CD14-positive monocyte (primary cell): Measurements from ENCODE around the gene OR4D5. TPM values are rescaled to one million over a fixed set of nuclear protein-coding genes. Genes with fewer than 3 reads are reported as not detected.

Experiments
- DNase-seq, 3 donors: peaks; one replicate each; pipeline ENCODE4 v3.0.0-alpha.2; 2011 to 2022
- H2AFZ ChIP-seq: 2 replicates; pipeline ENCODE4 v1.6.0; 2012; ENCODE audit warnings: mild to moderate bottlenecking, low read depth, low read length, inconsistent platforms; ENCODE audit not compliant: insufficient read depth, poor library complexity, severe bottlenecking
- H3K27ac ChIP-seq, 2 donors: 1 replicate in 1 of 2; 2 replicates in 1 of 2; pipeline ENCODE4 v1.5.1; 2012 to 2013; ENCODE audit warnings: low read length in 2 of 2, control low read depth in 1 of 2, inconsistent platforms in 1 of 2, low read depth in 1 of 2, mild to moderate bottlenecking in 1 of 2
- H3K27me3 ChIP-seq, 2 donors: one replicate each; pipeline versions ENCODE4 v1.6.0 to v1.6.1; 2011 to 2013; ENCODE audit warnings: low read length in 2 of 2; ENCODE audit not compliant: control insufficient read depth in 2 of 2, insufficient read depth in 2 of 2
- H3K36me3 ChIP-seq, 2 donors: replicated peaks in 1 of 2; 1 replicate in 1 of 2; 2 replicates in 1 of 2; pipeline versions ENCODE4 v1.5.1 to v1.6.1; 2012 to 2013; ENCODE audit warnings: low read length in 2 of 2, control low read depth in 1 of 2, inconsistent platforms in 1 of 2, mild to moderate bottlenecking in 1 of 2; ENCODE audit not compliant: insufficient read depth in 2 of 2, control insufficient read depth in 1 of 2
- H3K4me1 ChIP-seq, 2 donors: 1 replicate in 1 of 2; 2 replicates in 1 of 2; pipeline versions ENCODE4 v1.5.1 to v1.6.1; 2012 to 2013; ENCODE audit warnings: low read length in 2 of 2, control low read depth in 1 of 2, inconsistent platforms in 1 of 2, mild to moderate bottlenecking in 1 of 2, moderate library complexity in 1 of 2; ENCODE audit not compliant: insufficient read depth in 2 of 2, control insufficient read depth in 1 of 2
- H3K4me2 ChIP-seq: replicated peaks from 2 replicates; pipeline ENCODE3; 2012; ENCODE audit warnings: low read length, moderate library complexity, mild to moderate bottlenecking; ENCODE audit not compliant: poor library complexity, severe bottlenecking; ENCODE audit errors: extremely low read depth
- H3K4me3 ChIP-seq, 3 experiments: fragments of 200-600 bp in 1 of 3; sonication (generic) in 1 of 3; replicated peaks in 1 of 3; 1 replicate in 2 of 3; 2 replicates in 1 of 3; pipeline ENCODE4 v1.5.1; 2011 to 2013; ENCODE audit warnings: low read length in 3 of 3, mild to moderate bottlenecking in 3 of 3, control low read depth in 2 of 3, low read depth in 2 of 3, inconsistent platforms in 1 of 3, moderate library complexity in 1 of 3
- H3K79me2 ChIP-seq: 2 replicates; pipeline ENCODE4 v1.6.0; 2012; ENCODE audit warnings: mild to moderate bottlenecking, control low read depth, inconsistent platforms, low read length, moderate library complexity; ENCODE audit not compliant: insufficient read depth
- H3K9ac ChIP-seq: 2 replicates; pipeline ENCODE4 v1.6.0; 2017; ENCODE audit warnings: low read length, mild to moderate bottlenecking; ENCODE audit not compliant: insufficient read depth, poor library complexity, severe bottlenecking
- H3K9me3 ChIP-seq, 2 donors: replicated peaks in 1 of 2; 1 replicate in 1 of 2; 2 replicates in 1 of 2; pipeline versions ENCODE4 v1.5.1 to v1.6.1; 2012 to 2013; ENCODE audit warnings: low read length in 2 of 2, control low read depth in 1 of 2; ENCODE audit not compliant: control insufficient read depth in 1 of 2, insufficient read depth in 1 of 2
- H4K20me1 ChIP-seq: 2 replicates; pipeline ENCODE4 v1.6.0; 2012; ENCODE audit warnings: mild to moderate bottlenecking, low read length, control low read depth, moderate library complexity; ENCODE audit not compliant: insufficient read depth
- H3K27ac Mint-ChIP-seq, 7 donors: one replicate each; pipeline ENCODE4 v1.8.0; 2020; ENCODE audit warnings: mild to moderate bottlenecking in 7 of 7, mixed read lengths in 7 of 7, moderate library complexity in 6 of 7, inconsistent platforms in 2 of 7
- H3K27me3 Mint-ChIP-seq, 3 donors: one replicate each; pipeline ENCODE4 v1.8.0; 2021 to 2022; ENCODE audit warnings: low read depth in 3 of 3, mild to moderate bottlenecking in 3 of 3, mixed read lengths in 3 of 3, moderate library complexity in 3 of 3, inconsistent platforms in 1 of 3
- H3K36me3 Mint-ChIP-seq, 2 donors: one replicate each; pipeline ENCODE4 v1.8.0; 2020; ENCODE audit warnings: mixed read lengths in 2 of 2, inconsistent platforms in 1 of 2, mild to moderate bottlenecking in 1 of 2
- H3K4me1 Mint-ChIP-seq: one replicate; pipeline ENCODE4 v1.8.0; 2020; ENCODE audit warnings: mild to moderate bottlenecking, mixed read lengths
- H3K4me3 Mint-ChIP-seq, 2 donors: one replicate each; pipeline ENCODE4 v1.8.0; 2020; ENCODE audit warnings: mild to moderate bottlenecking in 2 of 2, mixed read lengths in 2 of 2, moderate library complexity in 1 of 2
- H3K9me3 Mint-ChIP-seq, 7 donors: one replicate each; pipeline ENCODE4 v1.8.0; 2020 to 2022; ENCODE audit warnings: mixed read lengths in 7 of 7, mild to moderate bottlenecking in 6 of 7, moderate library complexity in 6 of 7, inconsistent platforms in 2 of 7
- WGBS: methylation state at CpG from one replicate; pipeline ENCODE4 v1.1.5; 2013; ENCODE audit warnings: missing lambda C conversion rate; ENCODE audit not compliant: insufficient coverage; 5-methylcytosine and 5-hydroxymethylcytosine counted together
- intact Hi-C, 2 donors: fragments of 100-400 bp; cut with micrococcal nuclease; formaldehyde crosslinking; loops; one replicate each; pipeline versions ENCODE4 v1.15.0 to v1.15.1; 2023
- polyA plus RNA-seq, 3 donors: library from polyadenylated mRNA; depleted of rRNA in 1 of 3; unstranded in 2 of 3; stranded (reverse) in 1 of 3; fragments of 300-500 nt in 2 of 3; fragments of >200 nt in 1 of 3; fragmentation: Illumina TruSeq in 2 of 3; gene quantifications; 1 replicate in 2 of 3; 2 replicates in 1 of 3; pipeline ENCODE4 v1.2.3, GENCODE V29; 2012 to 2021
- TF ChIP-seq, protein P1 (sequence below): fragments of 200-600 bp; IDR thresholded peaks from one replicate; pipeline ENCODE4 v1.8.0; 2022; ENCODE audit warnings: antibody characterized with exemption, mild to moderate bottlenecking

The OR4D5 gene
- polyA plus RNA-seq, 3 donors: not detected

GRCh38 chr11:123979311-123979710, 39.9 kb downstream of the OR4D5 start:
- Histone ChIP-seq H3K4me2 (no peak overlapping the region), H3K4me1 (no peaks in the 10 kb centered on the region), H3K9me3 (peaks cover 0 to 11% of the 10 kb centered on the region in 2 donors), H3K36me3 (no peaks in the 10 kb centered on the region), H3K4me3 (no peak overlapping the region), H4K20me1 (no peaks in the 10 kb centered on the region), H3K79me2 (no peaks in the 10 kb centered on the region), H2AFZ (no peak overlapping the region), H3K27ac (no peak overlapping the region), H3K27me3 (no peaks in the 10 kb centered on the region), H3K9ac (no peak overlapping the region)
- H3K4me1 Mint-ChIP-seq: no peaks in the 10 kb centered on the region
- WGBS: 95% methylated on average over 2 of the region's 5 CpGs
- DNase-seq: no peak
- H3K4me3 Mint-ChIP-seq: no peak overlapping the region
- H3K9me3 Mint-ChIP-seq: peaks cover 6 to 12% (median 10%) of the 10 kb centered on the region in 7 donors
- peaks cover 0 to 2% (median 0%) of the 10 kb centered on the region in 3 donors for H3K27me3 Mint-ChIP-seq
- intact Hi-C loops: no loop called here
- TF ChIP-seq, protein P1, sequence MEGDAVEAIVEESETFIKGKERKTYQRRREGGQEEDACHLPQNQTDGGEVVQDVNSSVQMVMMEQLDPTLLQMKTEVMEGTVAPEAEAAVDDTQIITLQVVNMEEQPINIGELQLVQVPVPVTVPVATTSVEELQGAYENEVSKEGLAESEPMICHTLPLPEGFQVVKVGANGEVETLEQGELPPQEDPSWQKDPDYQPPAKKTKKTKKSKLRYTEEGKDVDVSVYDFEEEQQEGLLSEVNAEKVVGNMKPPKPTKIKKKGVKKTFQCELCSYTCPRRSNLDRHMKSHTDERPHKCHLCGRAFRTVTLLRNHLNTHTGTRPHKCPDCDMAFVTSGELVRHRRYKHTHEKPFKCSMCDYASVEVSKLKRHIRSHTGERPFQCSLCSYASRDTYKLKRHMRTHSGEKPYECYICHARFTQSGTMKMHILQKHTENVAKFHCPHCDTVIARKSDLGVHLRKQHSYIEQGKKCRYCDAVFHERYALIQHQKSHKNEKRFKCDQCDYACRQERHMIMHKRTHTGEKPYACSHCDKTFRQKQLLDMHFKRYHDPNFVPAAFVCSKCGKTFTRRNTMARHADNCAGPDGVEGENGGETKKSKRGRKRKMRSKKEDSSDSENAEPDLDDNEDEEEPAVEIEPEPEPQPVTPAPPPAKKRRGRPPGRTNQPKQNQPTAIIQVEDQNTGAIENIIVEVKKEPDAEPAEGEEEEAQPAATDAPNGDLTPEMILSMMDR: no peak
- no peak overlapping the region for H3K27ac Mint-ChIP-seq
- H3K36me3 Mint-ChIP-seq: no peaks in the 10 kb centered on the region

Other genes with a start within 250 kb of the OR4D5 start
- gene ZNF202, start 198.0 kb upstream of the OR4D5 start, polyA plus RNA-seq: 1 to 10 TPM; 1.5 to 6.6 (median 1.9) TPM
- gene OR6X1, start 185.1 kb upstream of the OR4D5 start, polyA plus RNA-seq: not detected
- gene OR6M1, start 133.3 kb upstream of the OR4D5 start, polyA plus RNA-seq: not detected
- gene TMEM225, start 53.9 kb upstream of the OR4D5 start, polyA plus RNA-seq: not detected
- gene OR8D4, start 37.5 kb upstream of the OR4D5 start, polyA plus RNA-seq: not detected
- not detected for gene OR6T1, start 4.2 kb downstream of the OR4D5 start, polyA plus RNA-seq
- not detected for gene OR10S1, start 38.2 kb downstream of the OR4D5 start, polyA plus RNA-seq
- not detected for gene OR10G6, start 55.5 kb downstream of the OR4D5 start, polyA plus RNA-seq
- gene OR10G4, start 73.4 kb downstream of the OR4D5 start, polyA plus RNA-seq: not detected
- not detected for gene OR10G9, start 83.4 kb downstream of the OR4D5 start, polyA plus RNA-seq
- not detected for gene OR10G8, start 87.2 kb downstream of the OR4D5 start, polyA plus RNA-seq
- not detected for gene OR10G7, start 101.7 kb downstream of the OR4D5 start, polyA plus RNA-seq
- 10 to 100 TPM in 1 of 3 donors, 1 to 10 TPM in 2; 7.6 to 11.2 (median 8.8) TPM for gene VWA5A, start 175.8 kb downstream of the OR4D5 start, polyA plus RNA-seq
- not detected for gene OR10D3, start 243.7 kb downstream of the OR4D5 start, polyA plus RNA-seq